Daoy (cell line): ENCODE results near the gene FSCN2. TPM values are rescaled to one million over a fixed set of nuclear protein-coding genes. Genes with fewer than 3 reads are reported as not detected.

Experiments used
- DNase-seq: peaks from one replicate; pipeline ENCODE4 v3.0.0-alpha.2; 2015; ENCODE audit warnings: low read depth
- total RNA-seq: library from RNA; depleted of rRNA; stranded (reverse); fragments of >200 nt; shearing (Covaris generic); gene quantifications from 2 replicates; pipeline ENCODE4 v1.2.3, GENCODE V29; 2014

Gene FSCN2
- total RNA-seq, 1 experiment from 2014 or later = 0.17 TPM

GRCh38 chr17:81489998-81490992, 37.9 kb upstream of the FSCN2 start:
- no peak for DNase-seq

GRCh38 chr17:81491181-81491581, 37.0 kb upstream of the FSCN2 start:
- DNase-seq = no peak

GRCh38 chr17:81491761-81492160, 36.4 kb upstream of the FSCN2 start:
- DNase-seq = no peak

GRCh38 chr17:81492202-81492601, 36.0 kb upstream of the FSCN2 start:
- no peak for DNase-seq

GRCh38 chr17:81492706-81493105, 35.5 kb upstream of the FSCN2 start:
- no peak for DNase-seq

GRCh38 chr17:81493198-81494038, 34.8 kb upstream of the FSCN2 start:
- no peak for DNase-seq

- DNase-seq = no peak
Observed at GRCh38 chr17:81494626-81495377, 33.4 kb upstream of the FSCN2 start.

- no peak for DNase-seq
Observed at GRCh38 chr17:81498953-81499600, 29.1 kb upstream of the FSCN2 start.

- DNase-seq = no peak
Observed at GRCh38 chr17:81499601-81499970, 28.6 kb upstream of the FSCN2 start.

GRCh38 chr17:81500047-81500446, 28.1 kb upstream of the FSCN2 start:
- no peak for DNase-seq

GRCh38 chr17:81502471-81503017, 25.6 kb upstream of the FSCN2 start:
- DNase-seq = peak; percentile 6

- no peak for DNase-seq
Observed at GRCh38 chr17:81503619-81504018, 24.6 kb upstream of the FSCN2 start.

- peak; percentile 68 for DNase-seq
Observed at GRCh38 chr17:81508639-81509206, 19.5 kb upstream of the FSCN2 start.

GRCh38 chr17:81509207-81509971, 18.8 kb upstream of the FSCN2 start:
- DNase-seq = peak; percentile 35

- DNase-seq = peak; percentile 18
Observed at GRCh38 chr17:81509972-81510784, 18.0 kb upstream of the FSCN2 start.

GRCh38 chr17:81510785-81511553, 17.2 kb upstream of the FSCN2 start:
- peak; percentile 41 for DNase-seq

GRCh38 chr17:81511554-81511803, 16.7 kb upstream of the FSCN2 start:
- no peak for DNase-seq

- peak; percentile 42 for DNase-seq
Observed at GRCh38 chr17:81511804-81512561, 16.2 kb upstream of the FSCN2 start.
